Progenitor cell of endocrine pancreas (in vitro differentiated cells): Measurements from ENCODE around the gene NLRC3. TPM values are rescaled to one million over a fixed set of nuclear protein-coding genes. Genes with fewer than 3 reads are reported as not detected.

ENCODE experiments used
- DNase-seq: peaks from one replicate; pipeline ENCODE4 v3.0.0; 2021; ENCODE audit warnings: low spot score; ENCODE audit not compliant: unreplicated experiment
- H3K27ac Mint-ChIP-seq: 2 replicates; pipeline ENCODE4 v1.8.0; 2021; ENCODE audit warnings: mild to moderate bottlenecking, moderate library complexity, mixed read lengths
- H3K27me3 Mint-ChIP-seq: 2 replicates; pipeline ENCODE4 v1.8.0; 2021; ENCODE audit warnings: mixed read lengths
- H3K36me3 Mint-ChIP-seq: 2 replicates; pipeline ENCODE4 v1.8.0; 2022; ENCODE audit warnings: mixed read lengths; ENCODE audit not compliant: insufficient read depth
- H3K4me1 Mint-ChIP-seq: 2 replicates; pipeline ENCODE4 v1.8.0; 2021; ENCODE audit warnings: low read depth, mixed read lengths
- H3K4me3 Mint-ChIP-seq: 2 replicates; pipeline ENCODE4 v1.8.0; 2021; ENCODE audit warnings: low read depth, mild to moderate bottlenecking, moderate library complexity, mixed read lengths
- H3K9me3 Mint-ChIP-seq: 2 replicates; pipeline ENCODE4 v1.8.0; 2021; ENCODE audit warnings: low read depth, mixed read lengths
- total RNA-seq: library from RNA; stranded (reverse); gene quantifications from 2 replicates; pipeline ENCODE4 v1.2.1, GENCODE V29; 2021
- TF ChIP-seq, protein P1 (sequence below): fragments of 200-600 bp; sonication (generic); IDR thresholded peaks from one replicate; pipeline ENCODE4 v1.5.0; 2021; ENCODE audit warnings: antibody characterized with exemption, mild to moderate bottlenecking; ENCODE audit not compliant: unreplicated experiment

NLRC3 gene
- total RNA-seq, 1 donor from 2014 or later, result 0.14 TPM

DNA sequence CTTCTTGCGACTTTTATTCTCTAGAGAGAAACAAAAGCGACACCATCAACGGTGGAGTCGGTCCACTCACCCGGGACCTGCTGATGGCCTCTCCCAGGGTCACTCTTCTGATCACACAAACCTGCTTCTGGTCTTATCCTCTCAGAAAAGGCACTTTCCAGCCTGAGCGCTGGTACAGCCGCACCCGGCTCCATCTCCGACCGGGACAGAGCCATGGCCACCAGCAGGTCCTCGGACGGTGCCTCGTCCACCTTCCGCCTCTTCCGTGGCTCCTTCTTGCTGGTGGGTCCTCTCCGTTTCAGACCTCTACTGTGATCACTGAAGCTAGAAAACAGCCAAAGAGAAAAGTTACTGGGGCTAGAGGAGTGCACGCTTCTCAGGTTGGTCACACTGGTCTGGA, 20.5 kb upstream of the NLRC3 start:
- Mint-ChIP-seq H3K9me3 (peaks cover 5% of the 10 kb centered on the region), H3K36me3 (peaks cover 26% of the 10 kb centered on the region), H3K4me1 (no peaks in the 10 kb centered on the region), H3K27ac (no peak overlapping the region), H3K27me3 (no peaks in the 10 kb centered on the region), H3K4me3 (no peak overlapping the region)
- DNase-seq, result no peak
- TF ChIP-seq, protein P1, sequence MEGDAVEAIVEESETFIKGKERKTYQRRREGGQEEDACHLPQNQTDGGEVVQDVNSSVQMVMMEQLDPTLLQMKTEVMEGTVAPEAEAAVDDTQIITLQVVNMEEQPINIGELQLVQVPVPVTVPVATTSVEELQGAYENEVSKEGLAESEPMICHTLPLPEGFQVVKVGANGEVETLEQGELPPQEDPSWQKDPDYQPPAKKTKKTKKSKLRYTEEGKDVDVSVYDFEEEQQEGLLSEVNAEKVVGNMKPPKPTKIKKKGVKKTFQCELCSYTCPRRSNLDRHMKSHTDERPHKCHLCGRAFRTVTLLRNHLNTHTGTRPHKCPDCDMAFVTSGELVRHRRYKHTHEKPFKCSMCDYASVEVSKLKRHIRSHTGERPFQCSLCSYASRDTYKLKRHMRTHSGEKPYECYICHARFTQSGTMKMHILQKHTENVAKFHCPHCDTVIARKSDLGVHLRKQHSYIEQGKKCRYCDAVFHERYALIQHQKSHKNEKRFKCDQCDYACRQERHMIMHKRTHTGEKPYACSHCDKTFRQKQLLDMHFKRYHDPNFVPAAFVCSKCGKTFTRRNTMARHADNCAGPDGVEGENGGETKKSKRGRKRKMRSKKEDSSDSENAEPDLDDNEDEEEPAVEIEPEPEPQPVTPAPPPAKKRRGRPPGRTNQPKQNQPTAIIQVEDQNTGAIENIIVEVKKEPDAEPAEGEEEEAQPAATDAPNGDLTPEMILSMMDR, result no peak

DNA sequence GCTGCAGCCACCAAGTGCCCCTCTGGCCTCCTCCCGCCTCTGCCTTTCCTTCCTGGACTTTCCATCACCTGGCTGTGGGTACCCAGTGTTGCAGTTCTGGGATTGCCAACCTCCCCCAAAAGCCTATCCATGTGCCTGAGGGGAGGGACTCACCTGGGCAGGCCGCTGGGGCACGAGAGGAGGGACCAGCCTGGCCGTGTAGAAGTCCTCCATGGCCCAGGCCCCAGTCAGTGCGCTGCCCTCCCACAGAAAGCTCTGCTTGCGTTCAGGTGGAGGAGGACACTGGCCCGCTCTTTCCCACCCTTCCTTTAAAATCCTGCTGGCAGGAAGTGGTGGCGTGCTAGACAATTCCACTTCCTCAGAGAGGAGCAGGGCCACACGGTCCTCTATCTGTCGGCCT, 20.0 kb upstream of the NLRC3 start:
- Mint-ChIP-seq H3K36me3 (peaks cover 24% of the 10 kb centered on the region), H3K9me3 (peaks cover 5% of the 10 kb centered on the region), H3K4me1 (no peaks in the 10 kb centered on the region), H3K27ac (no peak overlapping the region), H3K27me3 (no peaks in the 10 kb centered on the region), H3K4me3 (no peak overlapping the region)
- DNase-seq, result no peak
- TF ChIP-seq, protein P1, result no peak

- no peak for DNase-seq
- TF ChIP-seq, protein P1, result no peak
- no peaks in the 10 kb centered on the region for H3K27me3 Mint-ChIP-seq
- H3K4me1 Mint-ChIP-seq, result no peaks in the 10 kb centered on the region
- H3K9me3 Mint-ChIP-seq, result peaks cover 5% of the 10 kb centered on the region
- H3K36me3 Mint-ChIP-seq, result peaks cover 19% of the 10 kb centered on the region
- no peak overlapping the region for H3K27ac Mint-ChIP-seq
- no peak overlapping the region for H3K4me3 Mint-ChIP-seq
These were observed 19.1 kb upstream of the NLRC3 start for GRCh38 chr16:3596101-3596861.

DNA sequence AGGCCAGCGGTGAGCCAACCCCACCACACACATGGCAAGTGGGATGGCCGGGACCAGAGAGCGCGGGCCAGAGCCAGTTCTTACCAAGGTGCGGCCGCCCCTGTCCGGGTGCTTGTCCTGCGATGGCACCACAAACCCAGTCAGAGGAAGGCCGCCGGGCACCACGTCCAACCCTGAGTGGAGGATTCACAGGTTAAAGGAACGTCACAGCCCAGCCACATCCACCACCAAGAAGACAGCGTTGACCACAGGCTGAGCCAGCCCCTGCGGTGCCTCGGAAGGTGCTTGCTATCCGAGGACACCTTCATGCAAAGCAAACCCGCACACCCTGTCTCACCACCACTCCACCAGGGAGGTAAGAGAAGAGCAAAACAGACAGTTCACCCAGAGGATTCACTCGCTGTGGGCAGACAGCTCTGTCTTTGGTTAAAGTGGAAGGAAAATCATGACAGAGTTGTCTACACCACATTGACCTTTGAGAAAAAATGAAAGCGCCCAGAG, 18.4 kb upstream of the NLRC3 start:
- H3K27me3 Mint-ChIP-seq, result no peaks in the 10 kb centered on the region
- H3K27ac Mint-ChIP-seq, result no peak overlapping the region
- no peaks in the 10 kb centered on the region for H3K4me1 Mint-ChIP-seq
- TF ChIP-seq, protein P1, result no peak
- H3K9me3 Mint-ChIP-seq, result no peaks in the 10 kb centered on the region
- peaks cover 16% of the 10 kb centered on the region for H3K36me3 Mint-ChIP-seq
- DNase-seq, result no peak
- H3K4me3 Mint-ChIP-seq, result no peak overlapping the region

DNA sequence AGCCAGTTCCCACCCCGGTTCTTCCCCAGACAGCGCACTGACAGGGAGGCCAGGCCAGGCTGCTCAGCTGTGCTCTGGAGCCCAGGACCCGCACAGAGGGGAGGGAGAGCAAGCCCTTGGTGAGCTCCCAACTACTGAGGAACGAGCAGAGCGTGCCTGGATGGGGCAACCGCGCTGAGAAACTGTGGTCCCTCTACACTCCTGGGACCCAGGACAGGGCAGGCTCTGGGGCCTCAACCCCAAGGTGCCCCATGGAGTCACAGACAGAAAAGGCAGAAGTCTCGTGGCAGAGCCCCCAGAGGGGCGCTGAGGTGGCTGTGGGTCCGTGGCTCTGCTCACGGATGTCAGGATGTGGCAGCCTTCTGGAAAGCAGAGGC, 17.9 kb upstream of the NLRC3 start:
- no peak for DNase-seq
- Mint-ChIP-seq H3K4me3 (no peak overlapping the region), H3K36me3 (peaks cover 13% of the 10 kb centered on the region), H3K9me3 (no peaks in the 10 kb centered on the region), H3K27ac (no peak overlapping the region), H3K4me1 (no peaks in the 10 kb centered on the region), H3K27me3 (no peaks in the 10 kb centered on the region)
- TF ChIP-seq, protein P1, result no peak
